ENCODE measurements around the gene ADD3. TPM values are rescaled to one million over a fixed set of nuclear protein-coding genes. Genes with fewer than 3 reads are reported as not detected.

ADD3 gene
- total and polyA plus RNA-seq, 10 of the 15 experiments (the other 5 are each of a cell fraction or from before 2014, with no cell fraction given): 27.3 to 129 (median 67.8) TPM

DNA sequence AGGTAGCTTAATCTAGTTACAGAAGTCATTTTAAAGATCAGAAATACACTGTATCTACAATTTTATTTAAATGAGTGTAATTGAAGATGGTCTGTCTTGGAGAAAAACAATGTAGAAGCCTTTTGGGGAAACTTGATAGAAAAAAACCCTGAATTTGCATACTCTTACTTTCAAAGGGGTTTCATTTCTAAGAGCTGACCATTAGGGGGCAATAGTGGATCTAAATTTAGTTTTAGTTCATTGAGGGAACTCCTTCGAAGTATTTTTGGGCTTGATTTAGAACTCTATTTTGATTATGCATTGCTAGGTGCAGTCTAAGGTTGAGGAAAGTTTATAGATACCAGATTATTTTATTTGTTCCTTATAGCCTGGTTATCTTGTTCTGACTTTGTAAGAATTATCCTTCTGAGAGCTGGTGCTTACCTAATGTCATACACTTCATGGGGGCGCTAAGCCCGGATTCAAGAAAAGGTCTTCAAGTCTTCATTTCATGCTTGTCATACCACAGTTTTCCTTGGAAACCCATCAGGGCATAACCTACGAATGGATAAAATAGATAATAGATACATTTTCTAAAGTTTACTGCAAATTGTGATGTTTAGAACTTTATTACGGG lies 130.5 kb downstream of the ADD3 start (continued):
- TF ChIP-seq RUNX3 (IDR thresholded peaks at IDR 0.05; ENCODE audit: low read length): no peak
- TF ChIP-seq, protein P1, sequence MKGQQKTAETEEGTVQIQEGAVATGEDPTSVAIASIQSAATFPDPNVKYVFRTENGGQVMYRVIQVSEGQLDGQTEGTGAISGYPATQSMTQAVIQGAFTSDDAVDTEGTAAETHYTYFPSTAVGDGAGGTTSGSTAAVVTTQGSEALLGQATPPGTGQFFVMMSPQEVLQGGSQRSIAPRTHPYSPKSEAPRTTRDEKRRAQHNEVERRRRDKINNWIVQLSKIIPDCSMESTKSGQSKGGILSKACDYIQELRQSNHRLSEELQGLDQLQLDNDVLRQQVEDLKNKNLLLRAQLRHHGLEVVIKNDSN (IDR thresholded peaks at IDR 0.05; ENCODE audit: borderline replicate concordance, extremely low read length, insufficient read depth, low read depth, low read length): no peak
- no peak for TF ChIP-seq KAT2A (conservative IDR thresholded peaks at IDR 0.05; ENCODE audit: control insufficient read depth, low read depth, low read length)
- no peak for TF ChIP-seq NFYA (IDR thresholded peaks at IDR 0.05; ENCODE audit: borderline replicate concordance, low read depth, low read length)
- TF ChIP-seq, protein P2, sequence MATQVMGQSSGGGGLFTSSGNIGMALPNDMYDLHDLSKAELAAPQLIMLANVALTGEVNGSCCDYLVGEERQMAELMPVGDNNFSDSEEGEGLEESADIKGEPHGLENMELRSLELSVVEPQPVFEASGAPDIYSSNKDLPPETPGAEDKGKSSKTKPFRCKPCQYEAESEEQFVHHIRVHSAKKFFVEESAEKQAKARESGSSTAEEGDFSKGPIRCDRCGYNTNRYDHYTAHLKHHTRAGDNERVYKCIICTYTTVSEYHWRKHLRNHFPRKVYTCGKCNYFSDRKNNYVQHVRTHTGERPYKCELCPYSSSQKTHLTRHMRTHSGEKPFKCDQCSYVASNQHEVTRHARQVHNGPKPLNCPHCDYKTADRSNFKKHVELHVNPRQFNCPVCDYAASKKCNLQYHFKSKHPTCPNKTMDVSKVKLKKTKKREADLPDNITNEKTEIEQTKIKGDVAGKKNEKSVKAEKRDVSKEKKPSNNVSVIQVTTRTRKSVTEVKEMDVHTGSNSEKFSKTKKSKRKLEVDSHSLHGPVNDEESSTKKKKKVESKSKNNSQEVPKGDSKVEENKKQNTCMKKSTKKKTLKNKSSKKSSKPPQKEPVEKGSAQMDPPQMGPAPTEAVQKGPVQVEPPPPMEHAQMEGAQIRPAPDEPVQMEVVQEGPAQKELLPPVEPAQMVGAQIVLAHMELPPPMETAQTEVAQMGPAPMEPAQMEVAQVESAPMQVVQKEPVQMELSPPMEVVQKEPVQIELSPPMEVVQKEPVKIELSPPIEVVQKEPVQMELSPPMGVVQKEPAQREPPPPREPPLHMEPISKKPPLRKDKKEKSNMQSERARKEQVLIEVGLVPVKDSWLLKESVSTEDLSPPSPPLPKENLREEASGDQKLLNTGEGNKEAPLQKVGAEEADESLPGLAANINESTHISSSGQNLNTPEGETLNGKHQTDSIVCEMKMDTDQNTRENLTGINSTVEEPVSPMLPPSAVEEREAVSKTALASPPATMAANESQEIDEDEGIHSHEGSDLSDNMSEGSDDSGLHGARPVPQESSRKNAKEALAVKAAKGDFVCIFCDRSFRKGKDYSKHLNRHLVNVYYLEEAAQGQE (IDR thresholded peaks at IDR 0.05; ENCODE audit: low read depth, low read length): no peak
- TF ChIP-seq MEF2B (IDR thresholded peaks at IDR 0.05; ENCODE audit: partially characterized antibody, poor library complexity, severe bottlenecking): peak; percentile 32
- TF ChIP-seq POLR2AphosphoS5 (IDR thresholded peaks at IDR 0.05; ENCODE audit: low read length): no peak
- TF ChIP-seq ATF7 (IDR thresholded peaks at IDR 0.05; ENCODE audit: low read depth): no peak
- peak; percentile 87 for TF ChIP-seq ZNF384 (IDR thresholded peaks at IDR 0.05; ENCODE audit: borderline replicate concordance, low read depth, low read length)
- no peak for TF ChIP-seq JUND (IDR thresholded peaks at IDR 0.05; ENCODE audit: low read depth, low read length)
- TF ChIP-seq, protein P3, sequence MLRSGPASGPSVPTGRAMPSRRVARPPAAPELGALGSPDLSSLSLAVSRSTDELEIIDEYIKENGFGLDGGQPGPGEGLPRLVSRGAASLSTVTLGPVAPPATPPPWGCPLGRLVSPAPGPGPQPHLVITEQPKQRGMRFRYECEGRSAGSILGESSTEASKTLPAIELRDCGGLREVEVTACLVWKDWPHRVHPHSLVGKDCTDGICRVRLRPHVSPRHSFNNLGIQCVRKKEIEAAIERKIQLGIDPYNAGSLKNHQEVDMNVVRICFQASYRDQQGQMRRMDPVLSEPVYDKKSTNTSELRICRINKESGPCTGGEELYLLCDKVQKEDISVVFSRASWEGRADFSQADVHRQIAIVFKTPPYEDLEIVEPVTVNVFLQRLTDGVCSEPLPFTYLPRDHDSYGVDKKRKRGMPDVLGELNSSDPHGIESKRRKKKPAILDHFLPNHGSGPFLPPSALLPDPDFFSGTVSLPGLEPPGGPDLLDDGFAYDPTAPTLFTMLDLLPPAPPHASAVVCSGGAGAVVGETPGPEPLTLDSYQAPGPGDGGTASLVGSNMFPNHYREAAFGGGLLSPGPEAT (IDR thresholded peaks at IDR 0.05; ENCODE audit: low read depth): 0 out of 2 replicates have a peak, but pooled peaks have one; percentile 12
- peak in 1 of 2 experiments; percentile 60; a peak in 1 of 4 replicates for TF ChIP-seq BHLHE40 (IDR thresholded peaks at IDR 0.05; ENCODE audit: borderline replicate concordance in 1 of 2, low read depth in 2 of 2, low read length in 1 of 2)
- TF ChIP-seq MEF2A (IDR thresholded peaks at IDR 0.05; ENCODE audit: insufficient read depth, low read depth, low read length): peak; percentile 59; the same call in 1 of the 2 replicates
- TF ChIP-seq, protein P4, sequence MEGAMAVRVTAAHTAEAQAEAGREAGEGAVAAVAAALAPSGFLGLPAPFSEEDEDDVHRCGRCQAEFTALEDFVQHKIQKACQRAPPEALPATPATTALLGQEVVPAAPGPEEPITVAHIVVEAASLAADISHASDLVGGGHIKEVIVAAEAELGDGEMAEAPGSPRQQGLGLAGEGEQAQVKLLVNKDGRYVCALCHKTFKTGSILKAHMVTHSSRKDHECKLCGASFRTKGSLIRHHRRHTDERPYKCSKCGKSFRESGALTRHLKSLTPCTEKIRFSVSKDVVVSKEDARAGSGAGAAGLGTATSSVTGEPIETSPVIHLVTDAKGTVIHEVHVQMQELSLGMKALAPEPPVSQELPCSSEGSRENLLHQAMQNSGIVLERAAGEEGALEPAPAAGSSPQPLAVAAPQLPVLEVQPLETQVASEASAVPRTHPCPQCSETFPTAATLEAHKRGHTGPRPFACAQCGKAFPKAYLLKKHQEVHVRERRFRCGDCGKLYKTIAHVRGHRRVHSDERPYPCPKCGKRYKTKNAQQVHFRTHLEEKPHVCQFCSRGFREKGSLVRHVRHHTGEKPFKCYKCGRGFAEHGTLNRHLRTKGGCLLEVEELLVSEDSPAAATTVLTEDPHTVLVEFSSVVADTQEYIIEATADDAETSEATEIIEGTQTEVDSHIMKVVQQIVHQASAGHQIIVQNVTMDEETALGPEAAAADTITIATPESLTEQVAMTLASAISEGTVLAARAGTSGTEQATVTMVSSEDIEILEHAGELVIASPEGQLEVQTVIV (IDR thresholded peaks at IDR 0.05; ENCODE audit: borderline replicate concordance, partially characterized antibody): no peak
- TF ChIP-seq PML (IDR thresholded peaks at IDR 0.05; ENCODE audit: low read length): no peak
- peak; percentile 62; the same call in 1 of the 2 replicates for TF ChIP-seq TBL1XR1 (IDR thresholded peaks at IDR 0.05; ENCODE audit: low read depth, low read length)
- TF ChIP-seq EP300 (IDR thresholded peaks at IDR 0.05; ENCODE audit: borderline replicate concordance in 1 of 2, control insufficient read depth in 1 of 2, low read depth in 2 of 2, low read length in 2 of 2): no peak
- TF ChIP-seq HCFC1 (IDR thresholded peaks at IDR 0.05; ENCODE audit: low read length): no peak

Data from GM12878 (cell line).